LNCaP clone FGC (cell line): ENCODE data around the gene DDX10.

Experiments used
- DNase-seq: peaks from one replicate; pipeline ENCODE4 v3.0.0-alpha.2; 2011; ENCODE audit warnings: low read depth
- H3K4me3 ChIP-seq: 2 replicates; pipeline ENCODE4 v1.5.1; 2011; ENCODE audit warnings: mild to moderate bottlenecking, low read depth, low read length, control low read depth
- CTCF ChIP-seq: IDR thresholded peaks from 2 replicates; pipeline ENCODE4 v1.5.1; 2012; ENCODE audit warnings: mild to moderate bottlenecking; ENCODE audit not compliant: control insufficient read depth, insufficient read depth; ENCODE audit errors: extremely low read depth

DDX10 gene

DNA sequence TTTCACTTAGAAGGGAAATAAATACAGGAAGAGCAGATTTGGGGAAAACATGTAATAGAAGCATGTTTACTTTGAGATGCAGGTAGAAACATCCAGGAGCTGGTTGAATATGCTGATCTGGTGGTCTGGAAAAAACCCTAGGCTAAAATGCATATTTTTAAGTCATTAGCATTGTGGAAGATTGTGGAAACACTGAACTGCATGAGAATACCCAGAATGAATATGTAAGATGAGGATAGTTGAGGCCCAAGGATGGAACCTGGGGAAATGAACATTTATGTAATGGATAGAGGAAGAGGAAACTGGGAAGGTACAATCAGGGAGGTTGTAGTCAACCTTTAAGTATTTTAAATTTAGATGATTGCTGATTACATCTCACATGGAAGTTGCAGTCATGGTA lies 269.4 kb downstream of the DDX10 start:
- no peak for DNase-seq
- no peak for TF ChIP-seq CTCF
- H3K4me3 ChIP-seq: no peak overlapping the region

GRCh38 chr11:108934696-108935095 lies 269.8 kb downstream of the DDX10 start:
- TF ChIP-seq CTCF: no peak

DNA sequence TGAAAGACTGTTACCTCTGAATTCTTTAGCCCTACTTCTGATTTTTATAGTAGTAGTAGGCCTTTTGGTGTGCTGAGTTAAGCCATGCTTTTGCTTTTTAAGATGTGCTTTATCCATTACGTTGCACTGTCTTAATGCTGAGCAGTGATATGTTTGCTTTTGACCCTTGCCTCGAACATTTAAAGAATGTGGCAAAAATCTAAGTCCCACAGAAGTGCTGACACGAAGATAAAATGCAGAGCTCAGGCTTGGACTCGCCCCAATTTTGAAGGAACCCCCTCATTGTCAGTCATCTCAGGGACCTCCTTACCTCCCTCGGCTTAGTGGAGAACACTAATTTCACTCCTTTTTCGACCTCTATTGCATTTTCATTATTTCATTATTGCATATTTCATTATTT lies 272.9 kb downstream of the DDX10 start:
- no peak overlapping the region for H3K4me3 ChIP-seq
- TF ChIP-seq CTCF: no peak
- no peak for DNase-seq

More at GRCh38 chr11:108934696-108935095, 269.8 kb downstream of the DDX10 start:
- no peak for DNase-seq
- H3K4me3 ChIP-seq: no peak overlapping the region

GRCh38 chr11:108938604-108939003 lies 273.7 kb downstream of the DDX10 start:
- no peak for TF ChIP-seq CTCF

GRCh38 chr11:108939135-108939534 lies 274.3 kb downstream of the DDX10 start:
- H3K4me3 ChIP-seq: no peak overlapping the region
- no peak for TF ChIP-seq CTCF
- no peak for DNase-seq

More at GRCh38 chr11:108938604-108939003, 273.7 kb downstream of the DDX10 start:
- no peak overlapping the region for H3K4me3 ChIP-seq
- no peak for DNase-seq

GRCh38 chr11:108943853-108944252 lies 279.0 kb downstream of the DDX10 start:
- no peak for DNase-seq
- TF ChIP-seq CTCF: no peak
- no peak overlapping the region for H3K4me3 ChIP-seq

GRCh38 chr11:108944471-108945178 lies 279.8 kb downstream of the DDX10 start:
- no peak for DNase-seq
- H3K4me3 ChIP-seq: no peak overlapping the region
- TF ChIP-seq CTCF: no peak
